Daoy (cell line): ENCODE results near the gene MKS1. TPM values are rescaled to one million over a fixed set of nuclear protein-coding genes. Genes with fewer than 3 reads are reported as not detected.

Experiments used
- DNase-seq: peaks from one replicate; pipeline ENCODE4 v3.0.0-alpha.2; 2015; ENCODE audit warnings: low read depth
- total RNA-seq: library from RNA; depleted of rRNA; stranded (reverse); fragments of >200 nt; shearing (Covaris generic); gene quantifications from 2 replicates; pipeline ENCODE4 v1.2.3, GENCODE V29; 2014; rRNA removed

MKS1 gene
- total RNA-seq, 1 experiment from 2014 or later, result 16.3 TPM

DNA sequence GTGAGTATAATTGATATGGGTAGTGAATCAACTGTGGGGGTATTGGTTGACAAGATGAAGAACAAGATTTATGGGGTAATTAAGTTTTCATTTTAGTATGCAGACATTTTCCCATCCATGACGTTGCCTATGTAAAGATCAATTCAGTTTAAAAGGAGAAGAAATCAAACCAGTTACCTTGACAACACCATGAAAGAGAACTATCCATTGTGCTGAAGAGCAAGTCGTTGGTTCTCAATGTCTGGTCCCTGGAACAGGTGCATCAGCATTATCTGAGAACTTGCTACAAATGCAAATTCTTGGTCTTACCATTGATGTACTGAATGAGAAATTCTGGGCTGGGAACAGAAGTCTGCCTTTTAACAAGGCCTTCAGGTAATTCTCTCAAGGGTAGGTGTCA is 53.1 kb downstream of the MKS1 start:
- no peak for DNase-seq

GRCh38 chr17:58161566-58161965 is 57.5 kb downstream of the MKS1 start:
- no peak for DNase-seq

GRCh38 chr17:58158181-58158580 is 60.9 kb downstream of the MKS1 start:
- DNase-seq, result no peak

- DNase-seq, result peak; percentile 43
Measured at GRCh38 chr17:58156839-58157803, 61.9 kb downstream of the MKS1 start.

Other genes with a start within 250 kb of the MKS1 start
- 27.3 and 33.1 TPM in 2 replicates for gene VEZF1, start 231.0 kb downstream of the MKS1 start, total RNA-seq
- gene SRSF1, start 212.0 kb downstream of the MKS1 start, total RNA-seq, result 499 and 574 TPM in 2 replicates
- 5.5 and 8.8 TPM in 2 replicates for gene DYNLL2, start 135.8 kb downstream of the MKS1 start, total RNA-seq
- gene OR4D1, start 70.9 kb downstream of the MKS1 start, total RNA-seq, result 0.06 TPM in 1 of 2 replicates, not detected in the other
- gene OR4D2, start 52.3 kb downstream of the MKS1 start, total RNA-seq, result not detected in 2 replicates
- not detected in 2 replicates for gene EPX, start 26.5 kb downstream of the MKS1 start, total RNA-seq
- 0.06 TPM in 1 of 2 replicates, not detected in the other for gene LPO, start 19.3 kb upstream of the MKS1 start, total RNA-seq
- gene MPO, start 61.7 kb upstream of the MKS1 start, total RNA-seq, result not detected in 2 replicates
- gene TSPOAP1, start 109.5 kb upstream of the MKS1 start, total RNA-seq, result under 0.01 and 0.33 TPM in 2 replicates
- gene SUPT4H1, start 132.9 kb upstream of the MKS1 start, total RNA-seq, result 50.2 and 106 TPM in 2 replicates
- gene RNF43, start 198.3 kb upstream of the MKS1 start, total RNA-seq, result 0.57 and 1.5 TPM in 2 replicates